ENCODE results near the gene AFF4. TPM values are rescaled to one million over a fixed set of nuclear protein-coding genes. Genes with fewer than 3 reads are reported as not detected.
"Not testable (repeated sequence)": the region's sequence is repeated elsewhere in the genome, so short reads cannot be mapped to it uniquely, and the experiment has no call there.

AFF4 gene
- total RNA-seq, 3 donors from 2014 or later (not counting 1 experiment from before 2014, with no cell fraction given): 87.5 to 98.1 (median 90.8) TPM

DNA sequence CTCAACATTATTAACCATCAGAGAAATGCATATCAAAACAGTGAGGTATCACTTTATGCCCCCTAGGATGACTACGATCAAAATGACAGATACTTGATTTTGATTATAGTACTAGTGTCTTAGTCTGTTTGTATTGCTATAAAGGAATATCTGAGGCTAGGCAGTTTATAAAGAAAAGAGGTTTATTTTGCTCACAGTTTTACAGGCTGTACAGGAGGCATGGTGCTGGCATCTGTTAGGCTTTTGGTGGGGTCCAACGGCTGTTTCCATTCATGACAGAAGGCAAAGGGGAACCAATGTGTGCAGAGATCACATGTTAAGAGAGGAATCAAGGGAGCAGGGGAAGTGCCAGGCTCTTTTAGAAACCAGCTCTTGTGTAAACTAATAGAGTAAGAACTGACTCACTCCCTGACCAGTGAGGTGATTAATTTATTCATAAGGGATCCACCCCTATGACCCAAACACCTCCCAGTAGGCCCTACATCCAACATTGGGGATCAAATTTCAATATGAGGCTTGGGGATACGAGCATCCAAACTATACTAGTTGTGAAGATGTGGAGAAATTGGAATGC is 16.0 kb upstream of the AFF4 start:
- Mint-ChIP-seq H3K27ac (no peak overlapping the region), H3K9me3 (no peaks in the 10 kb centered on the region), H3K4me1 (no peaks in the 10 kb centered on the region), H3K27me3 (ENCODE audit: low read depth in 2 of 2) (no peaks in the 10 kb centered on the region), H3K36me3 (no peaks in the 10 kb centered on the region), H3K4me3 (no peak overlapping the region)
- Histone ChIP-seq H3K27me3 (ENCODE audit: control insufficient read depth, insufficient read depth, low read length) (no peaks in the 10 kb centered on the region), H3K4me3 (ENCODE audit: low read length) (no peak overlapping the region), H3K27ac (ENCODE audit: low read length) (no peak overlapping the region), H3K9me3 (ENCODE audit: control insufficient read depth, insufficient read depth, low read length) (no peaks in the 10 kb centered on the region), H3K4me1 (ENCODE audit: control insufficient read depth, insufficient read depth, low read length) (no peaks in the 10 kb centered on the region), H3K36me3 (ENCODE audit: control insufficient read depth, insufficient read depth, low read length) (no peaks in the 10 kb centered on the region)
- DNase-seq: no peak
- WGBS (ENCODE audit: insufficient coverage): 91% methylated on average over 2 of the region's 3 CpGs
- ATAC-seq: no peak
- TF ChIP-seq, protein P1, sequence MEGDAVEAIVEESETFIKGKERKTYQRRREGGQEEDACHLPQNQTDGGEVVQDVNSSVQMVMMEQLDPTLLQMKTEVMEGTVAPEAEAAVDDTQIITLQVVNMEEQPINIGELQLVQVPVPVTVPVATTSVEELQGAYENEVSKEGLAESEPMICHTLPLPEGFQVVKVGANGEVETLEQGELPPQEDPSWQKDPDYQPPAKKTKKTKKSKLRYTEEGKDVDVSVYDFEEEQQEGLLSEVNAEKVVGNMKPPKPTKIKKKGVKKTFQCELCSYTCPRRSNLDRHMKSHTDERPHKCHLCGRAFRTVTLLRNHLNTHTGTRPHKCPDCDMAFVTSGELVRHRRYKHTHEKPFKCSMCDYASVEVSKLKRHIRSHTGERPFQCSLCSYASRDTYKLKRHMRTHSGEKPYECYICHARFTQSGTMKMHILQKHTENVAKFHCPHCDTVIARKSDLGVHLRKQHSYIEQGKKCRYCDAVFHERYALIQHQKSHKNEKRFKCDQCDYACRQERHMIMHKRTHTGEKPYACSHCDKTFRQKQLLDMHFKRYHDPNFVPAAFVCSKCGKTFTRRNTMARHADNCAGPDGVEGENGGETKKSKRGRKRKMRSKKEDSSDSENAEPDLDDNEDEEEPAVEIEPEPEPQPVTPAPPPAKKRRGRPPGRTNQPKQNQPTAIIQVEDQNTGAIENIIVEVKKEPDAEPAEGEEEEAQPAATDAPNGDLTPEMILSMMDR (IDR thresholded peaks at IDR 0.05): no peak
- intact Hi-C loops (cut with micrococcal nuclease): no loop called here

DNA sequence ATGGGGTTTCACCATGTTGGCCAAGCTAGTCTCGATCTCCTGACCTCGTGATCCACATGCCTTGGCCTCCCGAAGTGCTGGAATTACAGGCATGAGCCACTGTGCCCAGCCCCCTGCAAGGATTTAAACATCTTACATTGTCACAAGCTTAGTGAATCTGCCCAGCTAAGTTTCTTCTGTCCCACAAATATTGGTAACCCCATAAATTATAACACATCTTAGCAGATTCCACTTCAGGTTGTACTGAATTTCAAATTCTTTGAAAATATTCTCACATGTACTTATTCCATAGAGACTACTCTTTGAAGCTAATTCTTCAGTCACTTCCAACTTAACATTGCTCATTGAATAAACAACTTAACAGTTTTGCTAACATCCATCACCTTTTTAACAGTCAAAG is 13.4 kb upstream of the AFF4 start:
- no peaks in the 10 kb centered on the region for H3K36me3 Mint-ChIP-seq
- no peaks in the 10 kb centered on the region for H3K27me3 ChIP-seq (ENCODE audit: control insufficient read depth, insufficient read depth, low read length)
- H3K4me3 Mint-ChIP-seq: no peak overlapping the region
- H3K4me3 ChIP-seq (ENCODE audit: low read length): no peak overlapping the region
- H3K27ac ChIP-seq (ENCODE audit: low read length): no peak overlapping the region
- no peaks in the 10 kb centered on the region for H3K9me3 Mint-ChIP-seq
- intact Hi-C loops (cut with micrococcal nuclease): no loop called here
- no peaks in the 10 kb centered on the region for H3K4me1 Mint-ChIP-seq
- H3K9me3 ChIP-seq (ENCODE audit: control insufficient read depth, insufficient read depth, low read length): no peaks in the 10 kb centered on the region
- H3K27me3 Mint-ChIP-seq (ENCODE audit: low read depth in 2 of 2): no peaks in the 10 kb centered on the region
- DNase-seq: no peak
- 87% methylated on average over 3 of the region's 3 CpGs for WGBS (ENCODE audit: insufficient coverage)
- no peak overlapping the region for H3K27ac Mint-ChIP-seq
- TF ChIP-seq, protein P1 (IDR thresholded peaks at IDR 0.05): no peak
- H3K4me1 ChIP-seq (ENCODE audit: control insufficient read depth, insufficient read depth, low read length): no peaks in the 10 kb centered on the region
- ATAC-seq: no peak
- H3K36me3 ChIP-seq (ENCODE audit: control insufficient read depth, insufficient read depth, low read length): no peaks in the 10 kb centered on the region

DNA sequence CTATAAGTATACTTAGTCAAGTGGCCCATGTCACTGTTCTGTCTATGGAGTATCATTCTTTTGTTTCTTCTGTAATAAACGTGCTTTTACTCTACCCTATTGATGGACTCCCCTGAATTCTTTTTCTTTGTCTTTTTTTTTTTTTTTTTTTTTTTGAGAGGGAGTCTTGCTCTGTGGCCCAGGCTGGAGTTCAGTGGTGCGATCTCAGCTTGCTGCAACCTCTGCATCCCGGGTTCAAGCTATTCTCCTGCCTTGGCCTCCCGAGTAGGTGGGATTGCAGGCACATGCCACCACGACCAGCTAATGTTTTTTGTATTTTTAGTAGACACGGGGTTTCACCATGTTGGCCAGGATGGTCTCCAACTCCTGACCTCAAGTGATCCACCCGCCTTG is 9.0 kb upstream of the AFF4 start:
- H3K27me3 Mint-ChIP-seq (ENCODE audit: low read depth in 2 of 2); H3K27me3 ChIP-seq (ENCODE audit: control insufficient read depth, insufficient read depth, low read length); H3K27ac Mint-ChIP-seq; H3K4me3 ChIP-seq (ENCODE audit: low read length); H3K36me3 Mint-ChIP-seq; H3K36me3 ChIP-seq (ENCODE audit: control insufficient read depth, insufficient read depth, low read length); H3K9me3 ChIP-seq (ENCODE audit: control insufficient read depth, insufficient read depth, low read length); H3K9me3 Mint-ChIP-seq; H3K4me1 ChIP-seq (ENCODE audit: control insufficient read depth, insufficient read depth, low read length); DNase-seq; ATAC-seq; intact Hi-C loops (cut with micrococcal nuclease); H3K4me1 Mint-ChIP-seq; H3K27ac ChIP-seq (ENCODE audit: low read length); H3K4me3 Mint-ChIP-seq: not testable (repeated sequence)
- WGBS (ENCODE audit: insufficient coverage): 95% methylated on average over 6 of the region's 7 CpGs

DNA sequence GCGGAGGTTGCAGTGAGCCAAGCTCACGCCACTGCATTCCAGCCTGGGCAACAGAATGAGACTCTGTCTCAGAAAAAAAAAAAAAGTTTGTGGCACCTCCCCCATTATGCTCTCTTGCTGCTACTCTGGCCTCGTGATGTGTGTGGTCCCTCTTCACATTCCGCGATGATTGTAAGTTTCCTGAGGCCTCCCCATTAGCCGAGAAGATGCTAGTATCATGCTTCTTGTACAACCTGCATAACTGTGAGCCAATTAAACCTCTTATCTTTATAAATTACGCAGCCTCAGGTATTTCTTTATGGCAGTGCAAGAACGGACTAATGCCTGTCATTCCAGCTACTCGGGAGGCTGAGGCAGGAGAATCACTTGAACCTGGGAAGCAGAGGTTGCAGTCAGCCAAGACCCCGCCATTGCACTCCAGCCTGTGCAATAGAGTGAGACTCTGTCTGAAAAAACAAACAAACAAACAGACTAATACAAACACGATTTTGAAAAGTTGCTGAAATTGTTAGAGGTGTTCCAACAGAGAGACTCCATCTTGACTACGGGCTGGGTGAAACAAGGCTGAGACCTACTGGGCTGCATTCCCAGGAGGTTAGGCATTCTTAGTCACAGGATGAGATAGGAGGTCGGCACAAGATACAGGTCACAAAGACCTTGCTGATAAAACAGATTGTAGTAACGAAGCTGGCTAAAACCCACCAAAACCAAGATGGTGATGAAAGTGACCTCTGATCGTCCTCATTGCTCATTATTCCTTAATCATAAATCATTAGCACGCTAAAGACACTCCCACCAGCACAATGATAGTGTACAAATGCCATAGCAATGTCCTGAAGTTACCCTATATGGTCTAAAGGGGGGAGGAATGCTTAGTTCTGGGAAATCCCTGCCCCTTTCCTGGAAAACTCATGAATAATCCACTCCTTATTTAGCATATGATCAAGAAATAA is 8.3 kb upstream of the AFF4 start:
- no peaks in the 10 kb centered on the region for H3K36me3 ChIP-seq (ENCODE audit: control insufficient read depth, insufficient read depth, low read length)
- H3K27ac ChIP-seq (ENCODE audit: low read length): no peak overlapping the region
- H3K4me1 ChIP-seq (ENCODE audit: control insufficient read depth, insufficient read depth, low read length): no peaks in the 10 kb centered on the region
- H3K36me3 Mint-ChIP-seq: no peaks in the 10 kb centered on the region
- intact Hi-C loops (cut with micrococcal nuclease): no loop called here
- H3K4me1 Mint-ChIP-seq: no peaks in the 10 kb centered on the region
- 94% methylated on average over 15 of the region's 16 CpGs for WGBS (ENCODE audit: insufficient coverage)
- H3K4me3 Mint-ChIP-seq: no peak overlapping the region
- H3K27me3 Mint-ChIP-seq (ENCODE audit: low read depth in 2 of 2): no peaks in the 10 kb centered on the region
- H3K4me3 ChIP-seq (ENCODE audit: low read length): no peak overlapping the region
- TF ChIP-seq, protein P1 (IDR thresholded peaks at IDR 0.05): no peak
- ATAC-seq (no peak), DNase-seq (no peak)
- H3K27ac Mint-ChIP-seq: no peak overlapping the region
- no peaks in the 10 kb centered on the region for H3K9me3 ChIP-seq (ENCODE audit: control insufficient read depth, insufficient read depth, low read length)
- H3K9me3 Mint-ChIP-seq: no peaks in the 10 kb centered on the region
- no peaks in the 10 kb centered on the region for H3K27me3 ChIP-seq (ENCODE audit: control insufficient read depth, insufficient read depth, low read length)
